ENCODE results near the gene SERINC3. TPM values are rescaled to one million over a fixed set of nuclear protein-coding genes. Genes with fewer than 3 reads are reported as not detected.

Gene SERINC3
- total RNA-seq: 41.1 and 61.8 TPM in 2 replicates

DNA sequence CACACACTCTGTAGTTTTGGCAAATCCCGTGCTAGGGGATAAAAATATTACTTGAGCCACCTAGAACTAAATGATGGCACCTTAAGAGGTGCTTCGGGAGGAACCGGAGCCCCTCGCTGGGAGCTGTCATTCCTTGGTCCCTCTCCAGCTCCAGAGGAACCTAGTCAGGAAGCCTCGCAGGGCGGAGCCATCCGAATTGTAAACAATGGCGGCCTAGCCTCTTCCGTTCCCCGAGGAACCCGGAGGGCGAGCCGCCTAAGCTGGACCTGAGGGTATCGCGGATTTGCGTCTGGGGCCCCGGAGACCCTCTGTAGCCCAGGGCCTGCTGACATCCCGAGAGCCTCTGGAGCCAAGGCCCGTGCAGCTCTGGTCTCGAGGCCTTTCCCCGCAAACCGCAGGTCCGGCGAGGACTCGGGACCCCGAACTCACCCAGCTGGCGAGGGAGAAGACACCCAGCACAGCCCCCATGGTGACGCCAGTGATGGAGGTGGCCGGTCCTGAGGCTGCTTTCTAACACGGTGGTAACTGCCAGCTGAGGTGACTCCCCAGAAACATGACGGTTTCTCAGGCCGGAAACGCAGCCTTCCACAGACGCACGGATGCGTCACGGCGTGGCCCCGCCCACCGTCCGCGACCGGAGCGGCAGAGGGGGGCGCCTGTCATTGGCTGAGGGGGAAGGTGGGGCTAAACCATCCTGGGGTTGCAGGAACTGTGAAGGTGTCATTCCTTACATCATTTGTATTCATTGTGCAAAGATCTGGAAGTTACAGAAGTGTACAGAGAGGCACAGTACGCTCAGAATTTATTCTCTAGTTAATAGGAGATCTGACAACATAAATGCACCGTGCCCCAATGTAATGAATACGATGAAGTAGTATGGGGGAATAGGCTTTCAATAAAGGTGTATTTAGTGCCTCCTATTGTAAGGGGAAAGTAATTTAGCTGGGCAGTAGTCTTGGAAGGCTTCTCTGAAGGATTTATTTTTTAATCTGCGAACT, at the start of gene SERINC3:
SERINC3 (minus strand) TSS at position 587 of the 998 bp plus-strand sequence; CDS start at position 468, 119 bp downstream.

GRCh38 chr20:44475694-44476560, 45.9 kb downstream of the SERINC3 start, which contains the start of gene TTPAL:
TTPAL (plus strand) TSS chr20:44475874; CDS start chr20:44480000, 4,126 bp downstream.

Other genes with a start within 250 kb of the SERINC3 start
- 3.0 and 3.5 TPM in 2 replicates for gene FITM2, start 210.9 kb downstream of the SERINC3 start, total RNA-seq
- not detected in 2 replicates for gene R3HDML, start 185.0 kb downstream of the SERINC3 start, total RNA-seq
- not detected in 2 replicates for gene HNF4A, start 166.4 kb downstream of the SERINC3 start, total RNA-seq
- 14.0 and 14.3 TPM in 2 replicates for gene TTPAL, start 46.2 kb downstream of the SERINC3 start, total RNA-seq
- gene PKIG, start 60.5 kb upstream of the SERINC3 start, total RNA-seq: 13.2 and 23.0 TPM in 2 replicates
- gene ADA, start 129.6 kb upstream of the SERINC3 start, total RNA-seq: 40.7 and 49.4 TPM in 2 replicates
- gene CCN5, start 193.3 kb upstream of the SERINC3 start, total RNA-seq: not detected in 2 replicates
- gene KCNK15, start 223.8 kb upstream of the SERINC3 start, total RNA-seq: under 0.01 TPM in 1 of 2 replicates, not detected in the other